H54 (cell line): ENCODE measurements around the gene MAP1LC3A.

Source experiments
- DNase-seq: peaks from one replicate; pipeline ENCODE4 v3.0.0; 2011; ENCODE audit warnings: low spot score, mixed read lengths; ENCODE audit not compliant: insufficient read length
- FAIRE-seq: peaks from 3 replicates; lab custom pipeline; 2011; peaks lifted over from hg19 to GRCh38; lab: Jason Lieb, UNC
- POLR2A ChIP-seq: IDR thresholded peaks from 2 replicates; pipeline ENCODE4 v1.6.1; 2011; ENCODE audit warnings: low read depth, mild to moderate bottlenecking, low read length

The MAP1LC3A gene

GRCh38 chr20:34547844-34548613 lies 10.5 kb upstream of the MAP1LC3A start:
- no peak for TF ChIP-seq POLR2A
- DNase-seq (no peak), FAIRE-seq (no peak)

- no peak for DNase-seq
- FAIRE-seq = no peak
- no peak for TF ChIP-seq POLR2A
Observed at GRCh38 chr20:34549291-34549928, 9.1 kb upstream of the MAP1LC3A start.

GRCh38 chr20:34549929-34550305 lies 8.6 kb upstream of the MAP1LC3A start:
- DNase-seq (no peak), FAIRE-seq (no peak)
- TF ChIP-seq POLR2A = no peak

GRCh38 chr20:34552569-34552968 lies 5.9 kb upstream of the MAP1LC3A start:
- FAIRE-seq = no peak

DNA sequence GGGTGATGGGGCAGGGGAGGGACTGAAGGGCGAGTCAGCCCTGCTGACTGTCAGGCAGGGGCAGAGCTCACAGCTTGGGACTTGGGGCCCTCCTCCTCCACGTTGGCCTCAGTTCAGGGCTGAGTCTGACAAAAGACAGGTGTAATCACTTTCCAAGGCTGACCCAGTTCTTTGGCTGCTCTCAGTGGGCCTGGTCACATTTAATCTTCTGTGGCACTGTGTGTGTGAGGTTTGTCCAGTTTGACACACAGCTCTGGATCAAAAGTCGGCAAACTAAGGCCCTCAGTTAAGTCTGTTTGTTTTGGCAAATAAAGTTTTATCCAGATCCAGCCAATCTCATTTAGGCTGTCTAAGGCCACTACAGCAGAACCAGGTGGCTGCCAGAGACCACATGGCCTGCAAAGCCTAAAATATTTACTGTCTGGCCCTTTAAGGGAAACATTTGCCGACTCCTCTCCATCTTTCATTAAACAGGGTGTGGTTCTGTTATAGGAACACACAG lies 5.1 kb upstream of the MAP1LC3A start:
- no peak for FAIRE-seq
- no peak for DNase-seq
- TF ChIP-seq POLR2A = no peak

More at GRCh38 chr20:34552569-34552968, 5.9 kb upstream of the MAP1LC3A start:
- no peak for DNase-seq
- no peak for TF ChIP-seq POLR2A

DNA sequence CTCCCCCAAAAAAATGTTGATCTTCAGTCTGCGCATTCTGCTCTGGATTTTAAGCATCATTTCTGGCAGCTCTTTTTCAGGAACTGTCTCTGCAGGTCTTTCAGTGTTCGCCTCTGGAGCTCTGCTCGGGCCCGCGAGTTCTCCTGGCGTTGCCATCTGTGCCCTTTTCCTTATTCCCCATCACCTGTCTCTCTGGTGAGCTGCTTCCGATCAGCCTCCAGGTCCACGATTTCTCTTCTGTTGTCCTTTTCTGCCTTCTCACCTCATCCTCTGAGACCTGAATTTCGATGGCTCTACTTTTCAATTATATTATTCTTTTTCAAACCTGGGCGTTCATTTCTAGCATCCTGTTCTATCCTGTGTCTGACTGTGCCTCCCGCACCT lies 590 bp upstream of the MAP1LC3A start:
- no peak for TF ChIP-seq POLR2A
- no peak for FAIRE-seq
- DNase-seq = no peak

DNA sequence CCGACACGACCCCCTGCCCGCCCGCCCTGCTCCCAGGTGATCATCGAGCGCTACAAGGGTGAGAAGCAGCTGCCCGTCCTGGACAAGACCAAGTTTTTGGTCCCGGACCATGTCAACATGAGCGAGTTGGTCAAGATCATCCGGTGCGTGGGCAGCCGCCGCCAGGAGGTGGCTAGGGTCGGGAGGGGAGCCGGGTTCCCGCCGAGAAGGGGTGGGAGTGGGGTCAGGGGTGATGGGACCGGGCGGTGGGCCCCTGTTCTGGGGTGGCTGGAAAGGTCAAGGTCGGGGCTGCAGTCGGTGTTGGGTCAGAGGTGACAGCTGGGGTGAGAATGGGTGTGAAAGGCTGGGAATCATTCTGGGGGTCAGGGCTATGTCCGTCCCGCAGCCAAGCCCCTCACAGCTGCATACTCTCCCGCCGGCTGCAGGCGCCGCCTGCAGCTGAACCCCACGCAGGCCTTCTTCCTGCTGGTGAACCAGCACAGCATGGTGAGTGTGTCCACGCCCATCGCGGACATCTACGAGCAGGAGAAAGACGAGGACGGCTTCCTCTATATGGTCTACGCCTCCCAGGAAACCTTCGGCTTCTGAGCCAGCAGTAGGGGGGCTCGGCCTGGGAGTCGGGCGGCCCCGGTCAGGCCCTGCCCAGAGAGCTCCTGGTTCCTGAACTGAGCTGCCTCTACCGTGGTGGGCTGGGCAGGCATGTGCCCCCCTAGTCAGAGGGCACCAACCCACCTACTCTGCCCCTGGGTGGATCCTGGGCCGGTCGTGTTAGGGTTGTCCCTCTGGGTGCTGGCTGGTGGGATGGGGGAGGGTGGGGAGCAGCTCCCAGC lies 1.0 kb downstream of the MAP1LC3A start:
- FAIRE-seq = no peak
- no peak for DNase-seq
- TF ChIP-seq POLR2A = no peak

DNA sequence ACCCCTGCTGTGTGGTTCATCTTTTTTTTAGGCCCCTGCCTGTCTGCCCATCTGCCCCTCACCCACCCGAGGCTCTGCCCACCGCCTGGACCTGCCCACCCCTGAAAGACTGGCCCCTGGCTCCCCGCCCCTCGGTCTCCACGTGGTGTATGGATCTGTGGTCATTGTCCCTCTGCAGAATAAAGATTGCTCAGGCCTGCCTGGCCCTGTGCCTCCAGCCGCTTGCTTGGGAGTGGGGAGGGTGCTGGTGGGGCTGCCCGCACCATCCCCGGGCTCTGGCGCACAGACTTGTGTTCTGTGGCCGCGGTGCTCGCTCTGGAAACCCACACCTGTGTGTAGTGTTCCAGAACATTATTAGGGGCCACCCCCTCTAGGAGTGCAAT lies 1.6 kb downstream of the MAP1LC3A start:
- DNase-seq (no peak), FAIRE-seq (no peak)
- no peak for TF ChIP-seq POLR2A

GRCh38 chr20:34560614-34561013 lies 2.1 kb downstream of the MAP1LC3A start:
- FAIRE-seq (no peak), DNase-seq (no peak)
- no peak for TF ChIP-seq POLR2A

GRCh38 chr20:34561661-34562060 lies 3.1 kb downstream of the MAP1LC3A start:
- DNase-seq (no peak), FAIRE-seq (no peak)
- TF ChIP-seq POLR2A = no peak

GRCh38 chr20:34562641-34563040 lies 4.1 kb downstream of the MAP1LC3A start:
- no peak for FAIRE-seq
- no peak for TF ChIP-seq POLR2A
- no peak for DNase-seq

DNA sequence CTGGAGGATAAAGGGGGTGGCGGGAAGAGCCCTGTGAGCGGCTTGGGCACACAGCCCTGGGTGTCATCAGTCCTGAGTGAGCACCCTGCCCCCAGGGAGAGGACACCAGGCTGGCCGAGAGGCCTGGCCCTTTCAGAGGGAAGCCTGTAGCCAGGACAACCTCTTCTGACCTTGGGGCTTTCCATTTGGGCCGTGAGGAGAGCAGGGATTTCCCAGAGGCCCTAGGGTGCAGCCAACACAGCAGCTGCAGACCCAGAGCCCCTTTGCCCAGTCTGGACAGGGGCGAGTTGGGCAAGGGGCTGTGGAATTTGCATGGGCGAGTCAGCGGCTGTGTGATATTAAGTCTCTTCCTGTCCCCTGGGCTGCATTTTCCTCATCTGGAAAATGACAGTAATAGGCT lies 6.3 kb downstream of the MAP1LC3A start:
- DNase-seq = no peak
- no peak for FAIRE-seq
- no peak for TF ChIP-seq POLR2A

DNA sequence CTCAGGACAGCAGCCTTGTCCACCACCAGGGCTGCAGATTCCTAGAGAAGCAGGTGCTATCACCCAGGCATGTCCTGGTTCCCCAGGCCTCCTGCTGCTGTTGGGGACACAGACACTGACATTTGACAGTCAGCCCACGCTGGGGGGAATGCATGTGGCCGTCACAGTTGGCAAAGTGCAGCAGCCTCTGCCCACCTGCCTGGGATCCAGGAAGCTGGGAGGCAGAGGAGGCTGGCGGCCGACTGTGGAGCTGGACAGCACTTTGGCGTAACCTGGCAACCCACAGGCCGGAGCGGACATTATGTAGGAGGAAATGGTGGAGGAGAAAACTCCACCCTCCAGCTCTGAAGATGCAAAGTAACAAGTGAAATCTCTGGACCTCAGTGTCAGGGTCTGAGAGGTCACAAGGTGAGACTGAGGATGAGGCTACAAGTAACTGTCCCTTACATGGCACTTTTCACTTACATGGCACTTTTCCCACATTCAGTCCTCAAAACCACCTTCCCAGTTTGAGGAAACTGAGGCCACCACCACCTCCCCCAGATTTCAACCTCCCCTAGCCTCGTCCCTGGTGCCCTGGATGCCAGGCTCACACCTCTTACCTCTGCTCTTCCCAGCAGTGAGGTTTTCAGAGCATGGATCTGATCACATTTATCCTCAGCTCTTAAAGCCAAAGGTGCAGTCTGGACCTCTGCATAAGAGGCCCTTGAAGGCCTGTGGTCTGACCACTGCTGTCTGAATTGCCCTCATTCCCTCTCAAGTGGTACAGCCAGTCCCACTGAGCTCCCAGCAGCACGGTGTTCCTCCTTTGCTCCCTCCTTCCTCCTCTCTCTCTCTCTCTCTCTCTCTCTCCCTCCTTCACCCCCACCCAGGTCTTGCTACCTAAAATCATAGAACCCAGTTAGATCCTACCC lies 8.7 kb downstream of the MAP1LC3A start:
- FAIRE-seq = no peak
- TF ChIP-seq POLR2A = no peak
- DNase-seq = no peak
